Activated CD4-positive, alpha-beta memory T cell treated with anti-CD3 and anti-CD28 coated beads, Interleukin-2, amount 10 ng/mL, durations not matched to agents 7 days and 5 days (primary cell): ENCODE results near the gene NOTCH1. TPM values are rescaled to one million over a fixed set of nuclear protein-coding genes. Genes with fewer than 3 reads are reported as not detected.
A peak's percentile ranks its signal among the peaks of the same experiment; 100 is the strongest.

Experiments used
- CTCF ChIA-PET: fragments of 350-600 bp; sonication (Branson Sonifier 250); formaldehyde crosslinking; loops from one replicate; lab custom pipeline; 2021; ENCODE audit warnings: antibody characterized with exemption, inconsistent platforms; lab: Charles Lee
- POLR2A ChIA-PET: fragments of 350-600 bp; sonication (Branson Sonifier 250); formaldehyde crosslinking; loops from one replicate; lab custom pipeline; 2021; ENCODE audit warnings: antibody characterized with exemption; lab: Charles Lee
- DNase-seq: peaks from one replicate; pipeline ENCODE4 v3.0.0-alpha.2; 2020
- H3K27ac Mint-ChIP-seq: one replicate; pipeline ENCODE4 v1.8.0; 2021; ENCODE audit warnings: mild to moderate bottlenecking, mixed read lengths
- H3K27me3 Mint-ChIP-seq: one replicate; pipeline ENCODE4 v1.8.0; 2021; ENCODE audit warnings: mixed read lengths
- H3K36me3 Mint-ChIP-seq: one replicate; pipeline ENCODE4 v1.8.0; 2021; ENCODE audit warnings: low read depth, mixed read lengths
- H3K4me1 Mint-ChIP-seq: one replicate; pipeline ENCODE4 v1.8.0; 2021; ENCODE audit warnings: mixed read lengths
- H3K4me3 Mint-ChIP-seq: one replicate; pipeline ENCODE4 v1.8.0; 2021; ENCODE audit warnings: mild to moderate bottlenecking, mixed read lengths
- H3K9me3 Mint-ChIP-seq: one replicate; pipeline ENCODE4 v1.8.0; 2021; ENCODE audit warnings: mixed read lengths
- total RNA-seq, 2 experiments: library from RNA; stranded (reverse); gene quantifications; one replicate each; pipeline ENCODE4 v1.2.3, GENCODE V29; 2021

NOTCH1 gene
- total RNA-seq, 2 experiments from 2014 or later, result 58.8 to 59.8 TPM

DNA sequence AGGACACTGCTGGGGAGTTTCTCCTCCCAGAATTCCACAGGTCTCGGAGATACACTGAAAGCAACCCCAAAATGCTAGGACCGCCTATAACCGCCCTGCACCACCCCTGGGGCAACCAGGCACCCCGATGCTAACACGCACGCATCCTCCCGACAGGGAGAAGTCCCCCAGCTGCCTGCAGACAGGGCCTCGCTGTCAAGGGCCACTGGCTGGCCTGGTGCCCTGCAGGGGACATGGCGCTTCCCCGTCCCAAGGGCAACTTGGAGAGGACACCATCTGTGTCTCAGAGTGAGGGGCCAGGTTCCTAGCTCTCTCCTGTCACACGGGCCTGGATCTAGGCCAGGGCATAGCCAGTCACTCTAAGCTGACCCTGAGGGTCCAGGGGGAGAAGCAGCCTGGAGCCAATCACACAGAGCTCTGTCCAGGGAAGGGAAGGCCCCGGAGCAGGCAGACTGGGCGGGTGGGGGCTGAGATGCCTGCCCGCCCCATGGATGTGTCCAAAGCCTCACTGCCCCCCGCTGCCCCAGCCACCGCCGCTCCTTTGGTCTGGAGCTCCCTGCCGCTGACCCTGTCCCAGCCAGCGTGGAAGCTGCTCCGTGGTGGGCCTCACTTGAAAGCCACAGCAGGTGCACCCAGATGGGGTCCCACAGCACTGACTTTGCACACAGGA lies 9.7 kb downstream of the NOTCH1 start:
- Mint-ChIP-seq H3K36me3 (peaks cover 12% of the 10 kb centered on the region), H3K4me3 (no peak overlapping the region), H3K4me1 (peaks cover 73% of the 10 kb centered on the region), H3K27me3 (no peaks in the 10 kb centered on the region), H3K27ac (no peak overlapping the region), H3K9me3 (no peaks in the 10 kb centered on the region)
- ChIA-PET POLR2A (interaction anchor here (0.6 kb wide), 1 partner anchor 45 kb away, joined by 3 read pairs; no protein-coding TSS in a partner anchor), CTCF (no interaction called here)
- no peak for DNase-seq

DNA sequence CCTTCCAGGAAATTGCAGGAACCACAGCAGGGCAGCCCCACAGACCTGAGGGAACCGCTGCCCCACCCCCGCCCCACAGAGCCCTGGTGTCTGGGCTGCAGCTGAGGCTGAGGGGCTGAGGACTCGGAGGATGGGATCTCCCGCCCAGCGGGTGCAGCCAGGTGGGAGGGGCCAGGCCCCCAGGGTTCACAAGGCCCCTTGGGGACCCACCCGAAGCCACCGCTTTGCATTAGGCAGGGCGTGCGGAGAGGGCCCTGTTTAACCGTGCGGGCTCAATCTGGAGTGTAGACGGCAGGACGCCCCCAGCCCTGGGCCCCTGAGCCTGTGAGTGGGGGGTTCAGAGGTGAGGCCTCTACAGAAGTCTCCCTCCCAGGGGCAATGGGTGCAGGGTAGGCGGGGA lies 10.8 kb downstream of the NOTCH1 start:
- CTCF ChIA-PET, result no interaction called here
- no peaks in the 10 kb centered on the region for H3K27me3 Mint-ChIP-seq
- POLR2A ChIA-PET, result no interaction called here
- peaks cover 65% of the 10 kb centered on the region for H3K4me1 Mint-ChIP-seq
- H3K27ac Mint-ChIP-seq, result no peak overlapping the region
- no peak overlapping the region for H3K4me3 Mint-ChIP-seq
- H3K36me3 Mint-ChIP-seq, result peaks cover 14% of the 10 kb centered on the region
- no peak for DNase-seq
- no peaks in the 10 kb centered on the region for H3K9me3 Mint-ChIP-seq

DNA sequence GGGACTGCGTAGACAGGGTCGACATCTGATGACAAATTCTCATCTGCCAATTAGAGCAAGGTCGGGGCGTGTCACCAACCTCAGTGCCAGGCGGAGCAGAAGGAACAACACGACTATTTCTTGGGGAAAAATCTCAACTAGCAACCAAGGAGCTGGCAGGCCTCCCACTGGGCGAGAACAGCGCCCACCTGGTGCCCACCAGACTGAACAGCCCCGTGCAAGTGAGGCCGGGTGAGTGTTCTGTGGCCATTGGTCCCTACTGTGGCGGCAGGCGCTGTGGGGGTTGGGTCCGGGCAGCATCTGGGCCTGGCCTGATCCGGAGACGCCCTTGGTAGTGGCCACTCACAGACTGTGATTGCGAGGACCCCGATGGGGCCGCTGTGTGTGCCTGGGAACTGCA lies 11.5 kb downstream of the NOTCH1 start:
- H3K27me3 Mint-ChIP-seq, result no peaks in the 10 kb centered on the region
- H3K27ac Mint-ChIP-seq, result peak overlapping the region; percentile 90
- no peaks in the 10 kb centered on the region for H3K9me3 Mint-ChIP-seq
- ChIA-PET CTCF (no interaction called here), POLR2A (interaction anchor here (0.9 to 2.8 kb wide), 8 partner anchors 11 to 193 kb away, joined by 3 to 32 read pairs (median 6); partner anchors contain the start of genes DNLZ and NOTCH1)
- no peak for DNase-seq
- peaks cover 57% of the 10 kb centered on the region for H3K4me1 Mint-ChIP-seq
- peaks cover 14% of the 10 kb centered on the region for H3K36me3 Mint-ChIP-seq
- peak overlapping the region; percentile 69 for H3K4me3 Mint-ChIP-seq

DNA sequence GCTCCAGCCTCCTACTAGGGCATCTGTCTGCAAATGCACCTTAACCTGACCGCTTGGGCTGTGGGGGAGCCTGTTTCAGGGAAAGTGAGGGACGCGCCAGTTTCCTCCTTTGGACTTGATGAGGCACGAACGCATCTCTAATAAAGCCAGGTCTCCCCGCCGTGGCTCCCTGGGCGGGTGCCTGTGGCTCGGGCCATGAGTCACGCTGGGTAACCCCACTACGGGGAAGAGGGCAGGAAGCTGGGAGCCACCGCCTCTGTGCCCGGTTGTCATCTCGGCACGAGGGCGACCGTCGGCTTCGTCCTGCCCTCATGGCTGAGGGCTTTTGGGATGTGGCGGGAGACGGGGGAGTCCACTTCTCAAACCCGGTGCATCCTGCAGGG lies 12.1 kb downstream of the NOTCH1 start:
- CTCF ChIA-PET, result interaction anchor here (1.5 kb wide), 2 partner anchors 49 to 194 kb away, joined by 5 to 6 read pairs; no protein-coding TSS in a partner anchor
- H3K4me3 Mint-ChIP-seq, result peak overlapping the region; percentile 69
- no peaks in the 10 kb centered on the region for H3K27me3 Mint-ChIP-seq
- no peaks in the 10 kb centered on the region for H3K9me3 Mint-ChIP-seq
- peaks cover 14% of the 10 kb centered on the region for H3K36me3 Mint-ChIP-seq
- peak overlapping the region; percentile 90 for H3K27ac Mint-ChIP-seq
- peak; percentile 89 for DNase-seq
- peaks cover 56% of the 10 kb centered on the region for H3K4me1 Mint-ChIP-seq
- POLR2A ChIA-PET, result interaction anchor here (0.9 to 2.8 kb wide), 12 partner anchors 8 to 195 kb away, joined by 3 to 32 read pairs (median 6); partner anchors contain the start of genes DNLZ and NOTCH1

DNA sequence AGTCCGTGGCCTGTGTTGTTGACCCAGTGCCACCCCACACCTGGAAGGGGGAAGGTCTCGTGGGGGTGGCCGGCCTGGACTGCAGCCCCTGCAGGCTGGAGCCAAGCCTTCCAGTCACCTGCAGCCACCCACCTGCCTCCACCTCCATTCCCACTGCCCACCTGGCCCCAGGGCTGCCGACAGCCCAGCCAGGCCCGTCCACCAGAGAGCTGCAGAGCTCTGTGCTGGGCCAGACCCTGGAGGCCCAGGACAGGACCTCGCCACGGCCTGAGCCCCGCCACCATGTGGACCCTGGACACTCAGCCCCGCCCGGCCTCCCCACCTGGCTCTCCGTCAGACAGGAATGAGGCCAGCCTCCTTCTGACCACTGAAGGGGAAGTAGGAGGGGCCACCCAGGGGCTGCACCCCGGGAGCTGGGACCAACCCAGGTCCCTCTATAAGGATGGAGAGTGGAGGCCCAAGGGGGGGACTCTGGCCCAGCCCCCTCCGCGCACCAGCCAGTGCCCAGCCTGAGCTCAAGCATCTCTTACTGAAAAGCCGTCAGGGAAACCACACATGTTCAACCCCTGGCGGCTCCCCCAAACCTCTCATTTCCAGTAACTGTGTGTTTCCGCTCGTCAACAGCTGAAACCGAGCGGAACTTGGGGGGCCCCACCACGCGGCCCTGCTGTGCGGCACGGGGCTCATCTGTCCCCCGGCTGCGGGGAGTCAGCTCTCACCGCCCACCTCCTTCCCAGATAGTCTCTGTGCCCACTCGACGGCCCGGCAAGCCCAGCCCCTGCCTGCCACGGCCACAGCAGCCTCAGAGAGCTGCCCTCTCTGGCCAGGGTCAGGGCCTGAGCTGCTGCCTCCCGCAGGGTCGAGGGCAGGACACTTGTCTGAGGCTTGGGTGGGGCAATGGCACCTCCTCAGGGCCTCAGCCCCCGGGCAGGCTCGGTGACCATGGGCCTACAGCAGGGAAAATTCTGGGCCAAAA lies 12.8 kb downstream of the NOTCH1 start:
- CTCF ChIA-PET, result interaction anchor here (1.2 to 1.5 kb wide), 3 partner anchors 48 to 301 kb away, joined by 3 to 6 read pairs (median 5); no protein-coding TSS in a partner anchor
- H3K4me1 Mint-ChIP-seq, result peaks cover 50% of the 10 kb centered on the region

DNA sequence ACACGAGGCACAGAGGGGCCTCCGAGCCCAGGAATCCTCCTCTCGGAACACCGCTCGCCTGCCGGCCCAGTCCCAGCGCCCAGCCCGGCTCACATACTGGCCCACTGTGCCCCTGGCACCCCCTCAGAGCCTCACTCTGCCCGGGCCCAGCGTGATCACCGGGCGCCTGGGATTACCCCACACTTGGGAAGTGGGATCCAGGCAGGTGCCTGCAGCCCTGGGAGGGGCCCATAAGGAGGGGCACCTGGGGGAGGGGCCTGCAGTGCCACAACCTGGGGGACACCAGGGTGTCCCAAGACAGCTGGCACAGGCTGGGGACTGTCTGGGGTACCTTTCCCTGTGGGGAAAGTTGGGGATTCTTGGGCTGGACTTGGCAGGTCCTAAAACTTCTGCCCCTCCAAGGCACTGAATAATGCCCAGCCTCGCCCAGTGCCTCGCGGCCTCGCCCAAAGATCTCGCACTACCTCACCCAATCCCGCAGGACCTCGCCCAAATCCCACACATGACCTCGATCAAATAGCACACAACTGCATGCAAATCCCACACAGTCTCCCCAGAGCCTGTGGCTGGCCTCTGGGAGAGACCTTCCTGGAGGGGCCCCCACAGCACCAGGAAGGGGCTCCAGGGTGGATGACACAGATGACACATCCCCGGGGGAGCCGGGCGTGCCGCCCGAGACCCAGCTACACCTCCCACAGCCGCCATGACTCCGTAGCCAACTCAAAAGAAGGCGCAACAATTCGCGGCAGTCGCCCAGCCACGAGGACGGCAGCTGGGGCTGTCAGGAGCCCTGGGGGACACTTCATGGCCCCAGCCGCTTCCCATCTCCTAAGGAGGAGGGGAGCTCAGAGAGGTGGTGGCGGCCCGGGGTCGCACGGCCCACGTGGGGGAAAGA lies 13.7 kb downstream of the NOTCH1 start:
- ChIA-PET POLR2A (interaction anchor here (1.0 to 2.8 kb wide), 7 partner anchors 10 to 197 kb away, joined by 3 to 32 read pairs (median 8); partner anchors contain the start of gene NOTCH1), CTCF (interaction anchor here (1.2 to 1.5 kb wide), 2 partner anchors 47 to 300 kb away, joined by 3 to 6 read pairs; no protein-coding TSS in a partner anchor)
- peaks cover 44% of the 10 kb centered on the region for H3K4me1 Mint-ChIP-seq
- H3K27ac Mint-ChIP-seq, result peak overlapping the region; percentile 64
- DNase-seq, result no peak
- no peaks in the 10 kb centered on the region for H3K9me3 Mint-ChIP-seq
- H3K36me3 Mint-ChIP-seq, result peaks cover 10% of the 10 kb centered on the region
- no peaks in the 10 kb centered on the region for H3K27me3 Mint-ChIP-seq
- peak overlapping the region; percentile 21 for H3K4me3 Mint-ChIP-seq

More for the DNA sequence above, 12.8 kb downstream of the NOTCH1 start:
- peak; percentile 84 for DNase-seq
- H3K27ac Mint-ChIP-seq, result peak overlapping the region; percentile 90
- POLR2A ChIA-PET, result interaction anchor here (0.6 to 2.8 kb wide), 17 partner anchors 9 to 496 kb away, joined by 3 to 32 read pairs (median 4); partner anchors contain the start of genes DNLZ and NOTCH1
- peak overlapping the region; percentile 69 for H3K4me3 Mint-ChIP-seq
- no peaks in the 10 kb centered on the region for H3K9me3 Mint-ChIP-seq
- peaks cover 12% of the 10 kb centered on the region for H3K36me3 Mint-ChIP-seq
- no peaks in the 10 kb centered on the region for H3K27me3 Mint-ChIP-seq

DNA sequence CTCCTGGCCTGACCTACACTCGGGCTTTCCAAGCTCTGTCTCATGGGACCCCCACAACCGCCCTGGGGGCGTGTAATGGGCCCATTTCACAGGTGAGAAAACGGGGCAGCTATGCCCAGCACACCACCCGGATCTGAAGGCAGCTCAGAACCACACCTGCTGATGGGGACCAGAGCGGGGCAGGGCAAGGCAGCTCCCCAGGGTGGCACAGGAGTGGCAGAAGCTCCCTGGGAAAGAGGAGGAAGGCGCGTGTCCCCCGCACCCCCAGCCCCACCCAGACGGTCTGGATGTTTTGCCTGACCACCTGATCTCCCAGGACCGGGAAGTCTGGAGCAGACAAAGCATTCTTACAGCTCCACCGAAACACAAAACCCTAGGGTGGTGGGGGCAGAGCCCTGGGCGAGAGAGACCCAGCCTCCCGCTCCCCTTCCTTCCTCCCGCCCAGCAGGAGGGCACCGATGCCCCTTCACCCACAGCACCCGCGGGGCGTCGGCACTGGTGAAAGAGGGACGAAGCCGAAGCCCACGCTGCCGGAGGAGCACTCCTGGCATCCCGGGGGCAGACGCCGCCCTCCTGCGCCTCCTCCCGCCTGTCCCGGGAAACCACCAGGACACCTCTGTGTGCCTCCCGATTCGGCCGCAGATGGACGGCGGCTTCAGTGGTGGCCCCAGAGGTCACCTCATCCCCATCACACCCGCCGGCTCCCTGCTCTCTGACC lies 14.5 kb downstream of the NOTCH1 start:
- ChIA-PET POLR2A (interaction anchor here (5.3 kb wide), 1 partner anchor 8 kb away, joined by 32 read pairs; no protein-coding TSS in a partner anchor), CTCF (no interaction called here)
- Mint-ChIP-seq H3K4me3 (no peak overlapping the region), H3K9me3 (no peaks in the 10 kb centered on the region), H3K27ac (no peak overlapping the region), H3K36me3 (peaks cover 9% of the 10 kb centered on the region), H3K27me3 (no peaks in the 10 kb centered on the region), H3K4me1 (peaks cover 39% of the 10 kb centered on the region)
- DNase-seq, result no peak

DNA sequence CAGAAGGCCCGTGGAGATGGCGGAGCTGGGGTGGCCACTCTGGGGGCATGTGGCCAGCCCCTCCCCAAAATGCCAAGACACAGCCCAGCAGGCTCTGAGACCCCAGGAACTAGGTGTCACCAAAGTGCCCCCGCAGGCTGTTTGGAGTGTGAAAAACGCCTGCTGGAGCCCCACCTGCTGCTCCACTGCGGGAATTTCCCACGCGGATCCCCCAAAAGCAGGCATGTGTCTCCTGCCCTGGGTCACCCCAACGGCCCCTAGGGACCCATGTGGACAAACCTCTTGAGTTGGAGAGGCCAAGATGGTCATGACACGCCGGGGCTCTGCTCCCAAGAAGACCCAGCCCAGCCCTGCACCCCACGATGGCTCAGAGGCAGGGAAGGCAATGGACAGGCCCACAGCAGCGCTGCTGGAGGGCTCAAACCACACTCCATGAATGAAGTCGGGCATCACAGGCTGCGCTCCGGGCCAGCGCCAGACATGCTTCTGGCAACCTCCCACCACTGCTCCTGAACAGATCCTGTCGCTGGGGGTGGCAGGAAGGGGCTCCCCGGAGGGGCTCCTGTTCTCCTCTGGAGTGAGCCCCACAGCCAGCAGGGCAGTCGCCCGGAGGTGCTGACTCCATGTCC lies 15.3 kb downstream of the NOTCH1 start:
- Mint-ChIP-seq H3K27ac (no peak overlapping the region), H3K4me1 (peaks cover 37% of the 10 kb centered on the region), H3K36me3 (peaks cover 9% of the 10 kb centered on the region), H3K4me3 (no peak overlapping the region), H3K9me3 (no peaks in the 10 kb centered on the region), H3K27me3 (no peaks in the 10 kb centered on the region)
- no peak for DNase-seq
- POLR2A ChIA-PET, result interaction anchor here (5.3 kb wide), 1 partner anchor 9 kb away, joined by 32 read pairs; no protein-coding TSS in a partner anchor
- CTCF ChIA-PET, result no interaction called here

DNA sequence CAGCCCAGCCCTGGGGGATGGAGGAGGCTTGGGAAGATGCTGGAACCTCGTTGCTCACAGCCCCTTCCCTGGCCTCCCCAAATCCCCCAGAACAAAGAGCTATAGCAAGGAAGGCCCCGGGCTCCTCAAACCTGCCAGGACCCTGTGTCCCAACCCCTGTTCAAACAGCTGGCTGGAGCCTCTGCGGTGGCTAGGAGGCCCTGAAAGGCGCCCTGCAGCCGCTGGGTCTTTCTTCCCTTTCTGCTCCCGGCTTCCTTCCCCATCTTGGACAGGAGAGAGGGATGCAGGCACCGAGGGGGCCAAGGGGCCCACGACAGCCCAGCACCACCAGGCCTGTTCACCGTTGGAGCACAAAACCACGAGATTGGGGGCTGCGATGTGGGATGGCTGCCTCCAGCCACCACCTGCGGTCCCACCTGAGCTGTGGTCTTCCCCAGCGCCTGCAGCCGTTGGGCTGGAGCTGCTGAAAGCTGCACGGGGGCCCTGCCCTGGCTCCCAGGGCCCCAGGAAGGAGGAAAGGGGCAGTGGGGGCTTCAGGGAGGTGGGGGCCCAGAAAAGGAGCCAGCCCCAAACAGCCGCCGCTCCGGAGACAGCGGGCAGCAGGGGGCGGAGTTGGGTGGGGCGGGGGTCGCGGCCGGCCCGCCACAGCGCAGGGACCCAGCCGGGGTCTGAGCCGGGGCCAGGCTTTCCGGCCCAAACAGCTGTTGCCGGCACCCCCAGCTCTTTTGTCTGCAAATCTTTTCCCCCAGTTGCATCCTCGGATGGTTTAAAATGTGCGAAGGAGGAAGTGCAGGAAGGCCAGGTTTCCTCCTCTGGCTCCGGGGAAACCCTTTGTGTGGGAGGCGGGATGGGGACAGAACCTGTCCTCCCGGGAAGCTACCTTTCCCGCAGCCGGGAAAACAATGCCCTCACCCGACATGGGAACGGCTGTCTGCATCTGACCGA lies 16.1 kb downstream of the NOTCH1 start:
- Mint-ChIP-seq H3K9me3 (no peaks in the 10 kb centered on the region), H3K4me3 (no peak overlapping the region), H3K27ac (no peak overlapping the region), H3K27me3 (no peaks in the 10 kb centered on the region), H3K4me1 (peaks cover 37% of the 10 kb centered on the region), H3K36me3 (peaks cover 9% of the 10 kb centered on the region)
- ChIA-PET POLR2A (interaction anchor here (0.8 to 5.3 kb wide), 2 partner anchors 10 to 22 kb away, joined by 3 to 32 read pairs; no protein-coding TSS in a partner anchor), CTCF (no interaction called here)
- DNase-seq, result no peak

DNA sequence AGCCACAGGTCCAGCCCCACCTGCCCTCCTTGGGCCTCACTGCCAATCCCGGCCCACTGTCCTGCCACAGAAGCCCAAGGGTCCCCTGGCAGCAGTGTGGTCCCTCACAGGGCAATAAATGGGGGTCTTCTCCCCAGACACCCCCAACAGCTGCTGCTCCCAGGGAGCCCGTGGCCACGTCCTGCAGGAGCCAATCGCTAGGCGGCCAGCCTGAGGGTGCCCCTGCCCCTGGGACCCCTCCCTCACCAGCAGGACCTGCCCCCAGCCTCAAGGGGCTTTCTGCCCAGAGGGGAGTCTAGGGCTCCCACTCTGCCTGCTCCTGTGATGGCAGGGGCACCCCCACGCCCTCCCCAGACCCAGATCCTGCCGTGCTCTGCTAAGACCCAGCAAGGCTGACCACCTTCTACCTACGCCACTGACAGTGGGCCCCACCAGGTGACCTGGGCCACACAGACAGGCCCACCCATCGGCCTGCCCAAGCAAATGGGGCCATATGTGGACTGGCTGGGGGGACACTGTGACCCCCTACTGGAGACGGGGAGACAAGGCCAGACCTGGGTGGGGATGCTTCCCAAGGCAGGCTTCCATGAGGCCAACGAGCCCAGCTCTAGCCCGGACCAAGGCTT lies 17.0 kb downstream of the NOTCH1 start:
- CTCF ChIA-PET, result no interaction called here
- no peak overlapping the region for H3K27ac Mint-ChIP-seq

More for the DNA sequence above, 17.0 kb downstream of the NOTCH1 start:
- POLR2A ChIA-PET, result interaction anchor here (0.9 to 5.3 kb wide), 2 partner anchors 11 to 36 kb away, joined by 3 to 32 read pairs; no protein-coding TSS in a partner anchor
- no peaks in the 10 kb centered on the region for H3K9me3 Mint-ChIP-seq
- no peak overlapping the region for H3K4me3 Mint-ChIP-seq
- peaks cover 5% of the 10 kb centered on the region for H3K36me3 Mint-ChIP-seq
- H3K27me3 Mint-ChIP-seq, result no peaks in the 10 kb centered on the region
- no peak for DNase-seq
- H3K4me1 Mint-ChIP-seq, result peaks cover 29% of the 10 kb centered on the region
